ENCODE measurements around the gene ICE2. TPM values are rescaled to one million over a fixed set of nuclear protein-coding genes. Genes with fewer than 3 reads are reported as not detected.

Gene ICE2, protein sequence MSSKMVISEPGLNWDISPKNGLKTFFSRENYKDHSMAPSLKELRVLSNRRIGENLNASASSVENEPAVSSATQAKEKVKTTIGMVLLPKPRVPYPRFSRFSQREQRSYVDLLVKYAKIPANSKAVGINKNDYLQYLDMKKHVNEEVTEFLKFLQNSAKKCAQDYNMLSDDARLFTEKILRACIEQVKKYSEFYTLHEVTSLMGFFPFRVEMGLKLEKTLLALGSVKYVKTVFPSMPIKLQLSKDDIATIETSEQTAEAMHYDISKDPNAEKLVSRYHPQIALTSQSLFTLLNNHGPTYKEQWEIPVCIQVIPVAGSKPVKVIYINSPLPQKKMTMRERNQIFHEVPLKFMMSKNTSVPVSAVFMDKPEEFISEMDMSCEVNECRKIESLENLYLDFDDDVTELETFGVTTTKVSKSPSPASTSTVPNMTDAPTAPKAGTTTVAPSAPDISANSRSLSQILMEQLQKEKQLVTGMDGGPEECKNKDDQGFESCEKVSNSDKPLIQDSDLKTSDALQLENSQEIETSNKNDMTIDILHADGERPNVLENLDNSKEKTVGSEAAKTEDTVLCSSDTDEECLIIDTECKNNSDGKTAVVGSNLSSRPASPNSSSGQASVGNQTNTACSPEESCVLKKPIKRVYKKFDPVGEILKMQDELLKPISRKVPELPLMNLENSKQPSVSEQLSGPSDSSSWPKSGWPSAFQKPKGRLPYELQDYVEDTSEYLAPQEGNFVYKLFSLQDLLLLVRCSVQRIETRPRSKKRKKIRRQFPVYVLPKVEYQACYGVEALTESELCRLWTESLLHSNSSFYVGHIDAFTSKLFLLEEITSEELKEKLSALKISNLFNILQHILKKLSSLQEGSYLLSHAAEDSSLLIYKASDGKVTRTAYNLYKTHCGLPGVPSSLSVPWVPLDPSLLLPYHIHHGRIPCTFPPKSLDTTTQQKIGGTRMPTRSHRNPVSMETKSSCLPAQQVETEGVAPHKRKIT
- polyA plus RNA-seq (ENCODE audit: insufficient read length in 4 of 4), result 10 to 100 TPM; 64.2 to 97.3 (median 88.6) TPM

DNA sequence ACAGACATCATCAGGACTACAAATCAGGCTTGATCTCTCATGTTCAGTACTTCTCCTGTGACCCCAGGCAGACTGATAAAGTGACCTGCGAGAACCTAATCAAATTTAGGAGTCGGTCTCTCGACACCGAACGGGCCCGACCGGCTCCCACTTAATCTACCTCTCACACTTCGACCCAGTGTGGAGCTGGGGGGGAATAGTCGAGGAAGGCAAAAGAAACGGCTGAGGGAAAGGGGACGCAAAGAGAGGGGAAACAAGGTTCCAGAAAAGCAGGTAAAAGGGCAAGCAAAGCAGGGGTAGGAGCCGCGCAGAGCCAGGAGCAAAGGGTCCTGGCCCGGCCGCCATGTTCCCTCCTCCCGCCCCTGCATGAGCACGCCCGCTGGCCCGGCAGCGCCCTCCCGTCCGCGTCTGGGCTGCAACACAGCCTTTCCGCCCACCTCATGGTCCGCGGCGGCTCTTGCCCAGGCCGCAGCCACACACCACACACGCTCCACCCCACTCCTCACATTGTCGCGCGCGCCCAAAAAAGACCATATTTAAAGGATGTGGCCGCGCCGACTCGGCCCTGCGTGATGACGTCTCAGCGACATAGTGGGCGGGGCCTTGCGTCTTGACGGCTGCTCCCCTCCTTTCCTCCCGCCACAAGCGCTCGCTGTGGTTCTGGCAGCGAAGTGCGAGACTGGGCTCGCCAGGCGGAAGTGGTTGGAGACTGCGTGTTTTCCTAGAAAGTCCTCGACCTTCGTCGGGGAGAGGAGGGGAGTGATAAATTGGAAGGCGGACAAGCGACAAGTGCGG, at the start of gene ICE2:
Gene ICE2, minus strand, starts transcription at position 577 of the 795 bp plus-strand sequence. CDS start 1,165 bp downstream, outside the sequence.
- DNase-seq (ENCODE audit: low read depth in 4 of 4, low spot score in 3 of 4), result peak; percentile 84 to 89 (median 88)

DNA sequence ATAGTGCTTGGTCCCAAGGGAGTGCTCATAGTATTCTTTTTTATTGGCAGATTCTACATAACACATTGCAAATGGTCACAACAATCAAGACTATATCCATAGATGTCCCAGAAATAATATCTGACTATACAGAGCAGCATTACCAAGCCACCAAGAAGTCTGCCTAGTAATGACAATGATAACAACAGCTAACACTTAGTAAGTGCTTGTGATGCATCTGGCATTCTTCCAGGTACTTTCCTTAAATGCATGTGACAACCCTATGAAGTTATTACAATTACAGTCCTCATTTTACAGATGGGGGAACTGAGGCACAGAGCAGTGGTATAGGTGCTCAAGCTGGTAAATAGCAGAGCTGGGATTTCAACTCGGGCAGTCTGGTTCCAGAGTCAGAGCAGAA, 49.6 kb upstream of the ICE2 start:
- DNase-seq (ENCODE audit: low read depth in 4 of 4, low spot score in 3 of 4), result no peak

- no peak for DNase-seq (ENCODE audit: low read depth in 4 of 4, low spot score in 3 of 4)
Measured at GRCh38 chr15:60527456-60527855, 48.5 kb upstream of the ICE2 start.

DNA sequence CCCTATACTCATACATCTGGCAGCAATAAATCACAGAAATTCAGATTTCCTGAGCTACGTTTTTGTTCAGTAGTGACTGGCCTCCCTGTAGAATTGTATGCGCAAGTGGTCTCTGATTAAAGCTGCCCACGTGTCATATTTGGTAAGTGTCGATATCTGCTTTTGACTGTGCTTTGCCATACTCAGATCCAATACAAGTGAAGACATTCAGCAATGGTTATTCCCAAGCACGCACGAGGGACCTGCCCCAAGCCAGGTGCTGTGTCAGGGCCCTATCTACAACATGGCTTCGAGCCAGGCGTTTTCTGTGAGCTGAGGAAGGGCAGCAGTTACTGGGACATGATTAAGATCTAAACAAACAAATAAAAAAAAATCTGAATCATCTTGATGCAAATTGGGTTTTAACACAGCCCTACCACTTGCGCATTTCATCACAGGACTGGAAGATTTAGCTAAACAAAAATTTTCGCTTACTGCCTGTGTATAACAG, 47.2 kb upstream of the ICE2 start:
- no peak for DNase-seq (ENCODE audit: low read depth in 4 of 4, low spot score in 3 of 4)

- DNase-seq (ENCODE audit: low read depth in 4 of 4, low spot score in 3 of 4), result no peak
Measured at GRCh38 chr15:60525341-60526039, 46.5 kb upstream of the ICE2 start.

- no peak for DNase-seq (ENCODE audit: low read depth in 4 of 4, low spot score in 3 of 4)
Measured at GRCh38 chr15:60523056-60523455, 44.1 kb upstream of the ICE2 start.

DNA sequence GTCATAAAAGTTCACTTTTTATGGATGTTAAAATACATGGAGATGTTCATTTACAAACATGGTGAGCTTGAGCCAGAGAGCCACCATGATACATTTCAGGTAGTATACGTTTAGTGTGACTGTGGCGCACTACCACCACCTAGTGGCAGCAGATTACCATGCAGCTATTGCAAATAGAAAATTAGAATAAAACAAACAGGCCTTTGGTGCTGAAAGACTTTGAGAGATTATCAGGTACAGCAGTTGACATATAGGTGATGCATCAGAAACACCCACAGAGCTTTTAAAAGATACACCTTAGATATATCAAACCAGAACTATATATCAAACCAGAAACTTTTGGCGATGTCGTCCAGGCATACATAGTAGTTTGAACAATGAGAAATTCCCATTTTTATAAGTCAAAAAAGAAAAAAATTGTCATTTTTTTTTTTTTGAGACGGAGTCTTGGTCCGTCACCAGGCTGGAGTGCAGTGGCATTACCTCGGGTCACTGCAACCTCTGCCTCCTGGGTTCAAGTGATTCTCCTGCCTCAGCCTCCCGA, 42.0 kb upstream of the ICE2 start:
- DNase-seq (ENCODE audit: low read depth in 4 of 4, low spot score in 3 of 4), result peak in 2 of 4 donors; percentile 34 to 45

- no peak for DNase-seq (ENCODE audit: low read depth in 4 of 4, low spot score in 3 of 4)
Measured at GRCh38 chr15:60520013-60520824, 41.3 kb upstream of the ICE2 start.

DNA sequence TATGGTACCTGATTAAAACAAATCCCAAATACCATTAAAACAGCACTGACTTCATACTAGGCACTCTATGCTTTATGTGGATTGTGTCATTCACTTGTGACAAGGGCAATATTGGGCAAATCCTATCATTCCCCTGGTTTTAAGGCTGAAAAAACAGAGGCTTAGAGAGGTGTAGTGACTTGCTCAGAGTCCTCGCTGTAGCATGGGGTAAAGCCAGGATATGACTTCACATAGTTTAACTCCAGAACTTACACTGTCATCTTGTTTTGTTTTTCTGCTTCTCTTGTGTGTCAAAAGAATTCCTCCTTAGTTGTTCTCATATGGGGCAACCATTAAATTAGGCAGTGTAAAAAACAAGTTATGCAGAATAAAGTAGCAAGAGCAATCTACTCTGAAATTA, 40.3 kb upstream of the ICE2 start:
- DNase-seq (ENCODE audit: low read depth in 4 of 4, low spot score in 3 of 4), result no peak

DNA sequence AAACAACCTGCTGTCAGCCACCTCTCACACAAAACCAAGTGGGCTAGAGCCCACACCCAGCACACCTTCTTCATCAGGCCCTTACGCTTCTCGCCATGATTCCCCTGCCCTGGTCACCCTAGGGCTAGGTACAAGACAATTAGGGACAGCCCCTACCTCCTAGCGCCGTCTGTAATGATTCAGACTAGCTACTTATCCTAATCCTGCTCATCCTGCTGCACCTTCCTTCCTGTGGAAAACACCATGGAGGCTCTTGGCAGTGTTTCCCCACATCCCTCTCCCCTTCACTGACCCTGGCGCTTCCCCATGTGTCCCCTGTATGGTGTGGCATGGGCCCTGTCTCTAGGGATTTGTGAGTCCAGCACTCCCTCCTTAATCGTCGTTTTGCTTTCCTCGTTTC, 39.6 kb upstream of the ICE2 start:
- DNase-seq (ENCODE audit: low read depth in 4 of 4, low spot score in 3 of 4), result no peak

DNA sequence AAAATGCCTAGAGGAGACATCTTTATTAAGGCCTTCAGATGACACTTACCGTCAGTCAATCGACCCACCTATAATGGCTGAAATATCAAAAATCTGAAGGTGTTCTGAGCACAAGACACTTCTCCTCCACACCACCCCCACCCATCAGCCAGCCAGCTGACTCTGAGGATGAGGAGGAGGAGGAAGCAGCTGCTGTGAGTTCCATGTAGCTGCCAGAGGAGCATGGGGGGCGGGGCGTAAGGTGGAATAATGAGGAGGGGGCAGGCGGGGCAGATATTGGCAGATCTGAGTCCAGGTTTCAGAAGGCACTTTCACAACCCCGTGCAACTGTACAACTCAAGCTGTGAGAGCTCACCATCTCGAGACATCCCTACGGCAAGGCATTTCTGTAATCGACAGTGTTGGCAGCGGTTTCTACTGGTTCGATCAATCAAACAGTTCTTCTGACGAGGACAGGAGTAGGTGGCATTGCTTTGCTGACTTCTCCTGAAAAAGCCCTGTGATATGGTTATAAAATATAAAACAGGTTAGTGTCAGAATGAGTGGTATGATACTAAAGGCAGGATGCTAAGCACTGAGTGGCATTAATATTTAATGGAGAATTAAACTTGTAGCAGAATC, 35.4 kb upstream of the ICE2 start:
- DNase-seq (ENCODE audit: low read depth in 4 of 4, low spot score in 3 of 4), result no peak

GRCh38 chr15:60513676-60514075, 34.7 kb upstream of the ICE2 start:
- no peak for DNase-seq (ENCODE audit: low read depth in 4 of 4, low spot score in 3 of 4)

DNA sequence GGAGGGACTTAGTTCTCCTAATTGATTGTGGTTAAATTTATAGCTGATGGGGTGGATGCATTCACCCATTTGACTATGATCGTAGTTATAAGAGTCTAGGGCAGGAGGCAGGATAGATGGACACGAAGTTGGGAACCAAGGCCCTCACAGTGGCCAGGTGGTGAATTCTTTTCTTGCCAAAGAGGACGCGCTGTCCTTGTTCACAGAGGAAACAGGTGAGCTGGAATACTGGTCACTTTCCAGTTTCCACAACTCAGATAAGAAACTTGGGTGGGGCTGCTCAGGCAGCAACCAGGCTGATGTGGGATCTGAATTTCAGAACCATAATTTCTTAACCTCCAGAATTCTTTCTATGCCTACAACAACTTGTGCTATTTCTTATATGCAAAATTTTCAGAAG, 34.0 kb upstream of the ICE2 start:
- no peak for DNase-seq (ENCODE audit: low read depth in 4 of 4, low spot score in 3 of 4)

DNA sequence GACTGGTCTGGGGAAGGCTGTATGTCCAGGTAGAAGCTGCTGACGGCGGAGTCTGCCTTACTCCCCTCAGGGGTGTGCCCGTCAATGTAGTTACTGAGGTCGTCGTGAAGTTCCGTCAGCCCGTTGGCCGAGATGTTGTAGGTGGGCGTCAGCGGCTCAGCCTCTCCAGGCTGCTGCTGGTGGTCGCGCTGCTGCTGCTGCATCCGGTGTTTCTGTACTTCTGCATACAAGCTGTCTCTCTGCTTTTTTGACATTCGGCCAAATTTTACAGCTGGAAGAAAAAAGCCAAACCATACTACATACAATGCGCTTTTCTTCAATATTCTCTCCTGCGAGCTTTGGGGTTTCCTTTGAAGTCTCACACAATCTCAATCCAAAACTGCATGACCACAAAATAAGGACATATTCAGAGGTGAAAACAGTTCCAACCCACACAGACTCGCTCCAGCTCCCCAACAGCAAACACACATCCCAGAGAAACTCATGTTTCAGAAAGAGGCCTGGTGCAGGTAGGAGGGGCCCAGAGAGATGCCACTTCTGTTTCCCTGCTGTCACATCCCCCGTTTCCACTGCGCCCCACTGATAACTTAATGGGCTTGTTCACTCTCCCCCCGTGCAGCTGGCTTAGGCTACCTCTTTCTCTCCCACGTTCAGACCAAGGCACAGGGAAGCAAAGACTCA, 32.5 kb upstream of the ICE2 start:
- DNase-seq (ENCODE audit: low read depth in 4 of 4, low spot score in 3 of 4), result no peak

GRCh38 chr15:60510006-60510405, 31.1 kb upstream of the ICE2 start:
- DNase-seq (ENCODE audit: low read depth in 4 of 4, low spot score in 3 of 4), result no peak

DNA sequence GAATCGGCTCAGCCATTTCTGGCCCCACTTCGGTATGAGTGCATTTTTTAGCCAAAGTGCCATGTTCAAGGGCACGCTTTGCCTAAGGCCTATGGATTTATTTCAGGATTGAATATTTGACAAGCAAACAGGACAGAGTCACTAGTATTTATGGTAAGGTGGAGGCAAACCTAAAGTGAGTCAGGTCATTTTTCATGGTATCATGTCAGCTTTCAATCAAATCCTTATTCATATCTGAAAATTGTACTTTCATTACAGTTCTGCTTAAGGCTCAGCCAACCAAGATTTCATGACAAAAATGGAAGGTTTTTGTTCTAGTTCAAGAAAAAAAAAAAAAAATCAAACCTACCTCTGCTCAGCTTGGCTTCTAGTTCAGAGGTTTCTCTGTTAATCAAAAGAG, 30.5 kb upstream of the ICE2 start:
- DNase-seq (ENCODE audit: low read depth in 4 of 4, low spot score in 3 of 4), result no peak

GRCh38 chr15:60508442-60508841, 29.5 kb upstream of the ICE2 start:
- no peak for DNase-seq (ENCODE audit: low read depth in 4 of 4, low spot score in 3 of 4)
